K562 (cell line): ENCODE results near the gene SHTN1. TPM values are rescaled to one million over a fixed set of nuclear protein-coding genes. Genes with fewer than 3 reads are reported as not detected.

Experiments used
- CUX1 ChIP-seq: fragments of 200-800 bp; sonication (Bioruptor generic); IDR thresholded peaks from 2 replicates; pipeline ENCODE4 v1.6.1; 2016; ENCODE audit warnings: missing genetic modification characterization, missing compliant biosample characterization
- FOXK2 ChIP-seq, 2 experiments: fragments of 450-650 bp; IDR thresholded peaks in 1 of 2; conservative IDR thresholded peaks in 1 of 2; 2 replicates each; pipeline ENCODE4 v1.6.1; 2016; ENCODE audit warnings: low read depth in 2 of 2, mild to moderate bottlenecking in 1 of 2
- NCOR1 ChIP-seq: fragments of 450-650 bp; IDR thresholded peaks from 2 replicates; pipeline ENCODE4 v1.6.1; 2016; ENCODE audit warnings: mild to moderate bottlenecking, moderate library complexity
- ZNF232 ChIP-seq: sonication (generic); formaldehyde crosslinking; IDR thresholded peaks from 2 replicates; pipeline ENCODE4 v1.8.0; 2022; ENCODE audit warnings: mild to moderate bottlenecking, missing genetic modification reagents
- polyA plus RNA-seq, 8 experiments: library from polyadenylated mRNA; depleted of rRNA in 4 of 8; stranded (reverse) in 5 of 8; unstranded in 3 of 8; fragments of >200 nt; fragmentation: Nextera tagmentation in 2 of 8; fragmentation: Illumina TruSeq in 1 of 8; extraction: Ambion mirVana in 2 of 8; extraction: Trizol in 1 of 8; gene quantifications; 2 replicates each; pipeline versions ENCODE4 v1.2.1 to v1.2.3, GENCODE V29; 2011 to 2014; ENCODE audit warnings: inconsistent platforms in 1 of 8, missing spikeins in 1 of 8
- total RNA-seq, 7 experiments: library from RNA; depleted of rRNA in 6 of 7; stranded (reverse); fragments of >200 nt in 6 of 7; fragmentation: Illumina TruSeq in 2 of 7; extraction: Trizol in 2 of 7; gene quantifications; 2 replicates each; pipeline versions ENCODE4 v1.2.1 to v1.2.3, GENCODE V29; 2011 to 2021; ENCODE audit warnings: low replicate concordance in 1 of 7
- TF ChIP-seq, protein P1 (sequence below): fragments of 150-350 bp; IDR thresholded peaks from 2 replicates; pipeline ENCODE4 v1.6.1; 2014; ENCODE audit warnings: low read depth, mild to moderate bottlenecking, low read length, borderline replicate concordance

Gene SHTN1
- total and polyA plus RNA-seq, 9 of the 15 experiments (the other 6 are each of a cell fraction or from before 2014, with no cell fraction given): 5.4 to 21.3 (median 13.3) TPM

DNA sequence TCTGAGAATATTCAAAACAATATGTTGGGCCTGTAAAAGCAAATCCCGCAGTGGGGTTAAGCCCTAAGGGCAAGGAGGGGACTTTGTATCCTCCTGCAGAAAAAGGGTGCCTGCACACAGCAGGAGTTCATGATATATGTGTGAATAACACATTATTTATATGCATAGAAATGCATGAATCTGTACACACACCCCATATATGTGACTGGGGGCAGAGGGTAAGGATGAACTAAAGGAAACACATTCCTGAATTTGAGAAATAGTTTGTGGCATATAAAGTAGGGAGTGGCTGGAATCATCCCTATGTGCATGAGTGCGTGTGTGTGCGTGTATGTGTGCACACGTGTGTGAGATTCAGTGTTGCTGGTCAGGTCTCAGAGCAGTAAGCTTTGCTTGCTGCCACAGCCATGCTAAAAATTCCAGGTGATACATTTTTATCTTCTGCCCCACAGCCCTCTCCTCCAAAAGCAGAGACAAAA lies 136.8 kb downstream of the SHTN1 start (continued):
- TF ChIP-seq, protein P1, sequence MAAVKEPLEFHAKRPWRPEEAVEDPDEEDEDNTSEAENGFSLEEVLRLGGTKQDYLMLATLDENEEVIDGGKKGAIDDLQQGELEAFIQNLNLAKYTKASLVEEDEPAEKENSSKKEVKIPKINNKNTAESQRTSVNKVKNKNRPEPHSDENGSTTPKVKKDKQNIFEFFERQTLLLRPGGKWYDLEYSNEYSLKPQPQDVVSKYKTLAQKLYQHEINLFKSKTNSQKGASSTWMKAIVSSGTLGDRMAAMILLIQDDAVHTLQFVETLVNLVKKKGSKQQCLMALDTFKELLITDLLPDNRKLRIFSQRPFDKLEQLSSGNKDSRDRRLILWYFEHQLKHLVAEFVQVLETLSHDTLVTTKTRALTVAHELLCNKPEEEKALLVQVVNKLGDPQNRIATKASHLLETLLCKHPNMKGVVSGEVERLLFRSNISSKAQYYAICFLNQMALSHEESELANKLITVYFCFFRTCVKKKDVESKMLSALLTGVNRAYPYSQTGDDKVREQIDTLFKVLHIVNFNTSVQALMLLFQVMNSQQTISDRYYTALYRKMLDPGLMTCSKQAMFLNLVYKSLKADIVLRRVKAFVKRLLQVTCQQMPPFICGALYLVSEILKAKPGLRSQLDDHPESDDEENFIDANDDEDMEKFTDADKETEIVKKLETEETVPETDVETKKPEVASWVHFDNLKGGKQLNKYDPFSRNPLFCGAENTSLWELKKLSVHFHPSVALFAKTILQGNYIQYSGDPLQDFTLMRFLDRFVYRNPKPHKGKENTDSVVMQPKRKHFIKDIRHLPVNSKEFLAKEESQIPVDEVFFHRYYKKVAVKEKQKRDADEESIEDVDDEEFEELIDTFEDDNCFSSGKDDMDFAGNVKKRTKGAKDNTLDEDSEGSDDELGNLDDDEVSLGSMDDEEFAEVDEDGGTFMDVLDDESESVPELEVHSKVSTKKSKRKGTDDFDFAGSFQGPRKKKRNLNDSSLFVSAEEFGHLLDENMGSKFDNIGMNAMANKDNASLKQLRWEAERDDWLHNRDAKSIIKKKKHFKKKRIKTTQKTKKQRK: no peak
- TF ChIP-seq NCOR1: no peak
- TF ChIP-seq FOXK2 (conservative IDR thresholded peaks at IDR 0.05 in 1 of 2, IDR thresholded peaks at IDR 0.05 in 1 of 2; ENCODE audit: low read depth in 2 of 2): no peak
- no peak for TF ChIP-seq CUX1 (CRISPR knock-in tag)
- no peak for TF ChIP-seq ZNF232 (CRISPR knock-in tag)
- TF ChIP-seq, all 486 proteins: peak for 0
